Measurements from ENCODE around the gene THSD4. TPM values are rescaled to one million over a fixed set of nuclear protein-coding genes. Genes with fewer than 3 reads are reported as not detected.

THSD4 gene
- polyA plus RNA-seq, 1 donor from 2014 or later = 0.46 TPM

- no peak overlapping the region for H2AFZ ChIP-seq (ENCODE audit: low read depth, low read length)
- H3K79me2 ChIP-seq (replicated peaks; ENCODE audit: insufficient read depth, low read length) = no peaks in the 10 kb centered on the region
- H3K4me3 ChIP-seq (ENCODE audit: low read length) = no peak overlapping the region
- no peak for TF ChIP-seq POLR2AphosphoS5 (IDR thresholded peaks at IDR 0.05)
- TF ChIP-seq REST (IDR thresholded peaks at IDR 0.05; ENCODE audit: borderline replicate concordance) = no peak
- no peak for TF ChIP-seq EZH2 (IDR thresholded peaks at IDR 0.05; ENCODE audit: borderline replicate concordance, insufficient read depth, low read length, poor library complexity, severe bottlenecking)
- no peak for TF ChIP-seq MXI1 (conservative IDR thresholded peaks at IDR 0.05; ENCODE audit: poor library complexity, severe bottlenecking)
- H3F3A ChIP-seq (ENCODE audit: insufficient read depth, low read length, poor library complexity, severe bottlenecking) = no peaks in the 10 kb centered on the region
- no peaks in the 10 kb centered on the region for H3K9me3 ChIP-seq (ENCODE audit: low read length)
- H4K20me1 ChIP-seq (ENCODE audit: insufficient read depth) = no peaks in the 10 kb centered on the region
- no peaks in the 10 kb centered on the region for H3K9me2 ChIP-seq (ENCODE audit: insufficient read depth, low read length)
- no peaks in the 10 kb centered on the region for H3K36me3 ChIP-seq (ENCODE audit: insufficient read depth, low read length)
- H3K27ac ChIP-seq (ENCODE audit: low read length) = no peak overlapping the region
- peaks cover 41% of the 10 kb centered on the region for H3K27me3 ChIP-seq (ENCODE audit: insufficient read depth, low read depth, low read length)
- H3K9ac ChIP-seq (ENCODE audit: low read length) = no peak overlapping the region
- H3K4me2 ChIP-seq (ENCODE audit: low read length) = no peak overlapping the region
These were observed 274.8 kb downstream of the THSD4 start for GRCh38 chr15:71390096-71390495.

GRCh38 chr15:71391421-71392088, 276.3 kb downstream of the THSD4 start:
- Histone ChIP-seq H2AFZ (ENCODE audit: low read depth, low read length) (no peak overlapping the region), H3K36me3 (ENCODE audit: insufficient read depth, low read length) (no peaks in the 10 kb centered on the region), H3K27me3 (ENCODE audit: insufficient read depth, low read depth, low read length) (peaks cover 40% of the 10 kb centered on the region), H3F3A (ENCODE audit: insufficient read depth, low read length, poor library complexity, severe bottlenecking) (no peaks in the 10 kb centered on the region), H4K20me1 (ENCODE audit: insufficient read depth) (no peaks in the 10 kb centered on the region), H3K9ac (ENCODE audit: low read length) (no peak overlapping the region), H3K79me2 (replicated peaks; ENCODE audit: insufficient read depth, low read length) (no peaks in the 10 kb centered on the region), H3K4me3 (ENCODE audit: low read length) (no peak overlapping the region), H3K9me2 (ENCODE audit: insufficient read depth, low read length) (no peaks in the 10 kb centered on the region), H3K27ac (ENCODE audit: low read length) (no peak overlapping the region), H3K9me3 (ENCODE audit: low read length) (no peaks in the 10 kb centered on the region), H3K4me2 (ENCODE audit: low read length) (no peak overlapping the region)
- TF ChIP-seq RAD21 (conservative IDR thresholded peaks at IDR 0.05) = no peak
- no peak for TF ChIP-seq MXI1 (conservative IDR thresholded peaks at IDR 0.05; ENCODE audit: poor library complexity, severe bottlenecking)
- TF ChIP-seq TAF1 (IDR thresholded peaks at IDR 0.05; ENCODE audit: low read depth) = no peak
- no peak for TF ChIP-seq REST (IDR thresholded peaks at IDR 0.05; ENCODE audit: borderline replicate concordance)
- no peak for TF ChIP-seq EP300 (conservative IDR thresholded peaks at IDR 0.05; ENCODE audit: poor library complexity, severe bottlenecking)
- TF ChIP-seq SMC3 (conservative IDR thresholded peaks at IDR 0.05; ENCODE audit: poor library complexity) = no peak
- TF ChIP-seq EZH2 (IDR thresholded peaks at IDR 0.05; ENCODE audit: borderline replicate concordance, insufficient read depth, low read length, poor library complexity, severe bottlenecking) = no peak
- no peak for TF ChIP-seq POLR2AphosphoS5 (IDR thresholded peaks at IDR 0.05)
- TF ChIP-seq CTCF (IDR thresholded peaks at IDR 0.05; ENCODE audit: poor library complexity, severe bottlenecking) = no peak

Data from neural cell (in vitro differentiated cells).